Measurements from ENCODE around the gene PANK2. TPM values are rescaled to one million over a fixed set of nuclear protein-coding genes. Genes with fewer than 3 reads are reported as not detected.

PANK2 gene
- total RNA-seq, 1 experiment from 2014 or later = 50.8 TPM

DNA sequence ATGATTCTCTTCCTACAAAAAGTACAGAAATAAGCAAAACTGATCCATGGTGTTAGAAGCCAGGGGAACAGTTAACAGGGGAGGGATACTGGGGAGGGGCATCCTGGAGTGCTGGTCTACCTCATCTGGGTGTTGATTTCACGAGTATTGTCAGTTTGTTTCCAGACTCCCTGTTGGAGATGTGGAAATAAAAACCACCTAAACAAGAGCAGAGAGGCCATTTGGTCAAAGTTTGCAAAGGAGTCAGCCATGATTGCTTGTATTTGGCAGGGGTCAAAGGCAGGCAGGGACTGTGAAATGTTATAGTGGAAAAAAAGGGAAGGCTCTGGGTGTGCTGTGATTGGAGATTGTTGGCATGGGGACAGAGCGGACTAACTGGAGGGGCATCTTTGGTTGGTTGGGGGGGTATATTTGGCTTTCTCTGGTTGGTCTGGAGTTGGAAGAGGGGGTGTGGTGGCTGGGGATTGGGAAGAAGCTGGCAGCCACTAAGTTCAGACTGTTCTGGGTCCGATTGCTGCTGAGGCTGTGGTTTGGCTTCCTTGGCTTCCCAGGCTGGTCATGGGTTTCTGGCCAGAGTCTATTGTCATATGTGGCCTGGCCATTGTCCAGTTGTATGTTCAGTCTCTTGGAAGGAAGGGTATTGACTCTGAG is 14.9 kb upstream of the PANK2 start:
- ChIA-PET POLR2A (ENCODE audit: unreplicated experiment) (no interaction called here), CTCF (no interaction called here)
- intact Hi-C loops (cut with micrococcal nuclease) = no loop called here
- H3K9me2 ChIP-seq (replicated peaks; ENCODE audit: low read length) = no peaks in the 10 kb centered on the region
- TF ChIP-seq CTCF (conservative IDR thresholded peaks at IDR 0.05; ENCODE audit: low read depth, low read length) (no peak), EZH2 (IDR thresholded peaks at IDR 0.05; ENCODE audit: low read length, unreplicated experiment) (no peak), EZH2phosphoT487 (IDR thresholded peaks at IDR 0.05; ENCODE audit: borderline replicate concordance, low read length) (no peak)
- no peaks in the 10 kb centered on the region for H3F3A ChIP-seq (ENCODE audit: low read length, unreplicated experiment)
- ATAC-seq (0 out of 2 replicates have a peak, but pooled peaks have one; percentile 9), DNase-seq (no peak)
- H3K27me3 ChIP-seq (ENCODE audit: low read length) = no peaks in the 10 kb centered on the region
- H3K27ac ChIP-seq (ENCODE audit: low read length) = no peak overlapping the region
- no peak overlapping the region for H3K4me3 ChIP-seq (ENCODE audit: low read length)
- no peak overlapping the region for H2AFZ ChIP-seq (ENCODE audit: low read length)
- no TSS peak for BruUV-seq (replicated peaks)
- H3K36me3 ChIP-seq (ENCODE audit: low read depth, low read length) = peaks cover 24% of the 10 kb centered on the region
- H3K4me2 ChIP-seq (ENCODE audit: low read length) = no peak overlapping the region
- H3K79me2 ChIP-seq (ENCODE audit: low read length) = no peaks in the 10 kb centered on the region
- H3K9me3 ChIP-seq (ENCODE audit: low read length) = no peaks in the 10 kb centered on the region
- no peaks in the 10 kb centered on the region for H3K4me1 ChIP-seq (ENCODE audit: insufficient read depth, low read length)
- no peak overlapping the region for H3K9ac ChIP-seq (ENCODE audit: low read length)
- no peaks in the 10 kb centered on the region for H4K20me1 ChIP-seq (ENCODE audit: low read length)

DNA sequence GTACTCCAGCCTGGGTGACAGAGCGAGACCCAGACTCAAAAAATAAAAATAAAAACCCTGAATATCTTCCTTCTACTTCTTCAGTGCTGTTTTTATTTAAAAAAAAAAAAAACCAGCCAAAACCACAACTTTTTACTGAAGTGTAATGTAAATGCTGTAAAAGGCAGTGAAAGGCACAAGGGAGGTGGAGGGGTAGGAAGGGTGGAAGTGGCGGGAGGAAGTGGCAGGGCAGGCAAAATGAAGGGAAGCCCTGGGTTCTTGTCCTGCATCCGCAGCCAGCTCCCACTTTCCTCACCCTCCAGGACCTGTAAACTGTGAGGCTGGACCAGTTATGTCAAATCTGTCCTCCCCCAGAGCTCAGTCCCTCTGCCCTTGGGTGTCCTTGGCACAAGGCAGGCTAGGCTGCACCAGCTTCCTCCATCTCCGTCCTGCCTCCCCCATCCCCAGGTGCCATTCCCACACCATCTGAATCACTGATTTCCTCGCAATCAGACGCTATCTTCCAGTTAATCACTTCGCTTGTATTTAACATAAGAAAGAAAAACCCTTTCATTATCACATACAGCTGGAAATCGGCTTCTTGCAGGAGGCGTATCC is 13.7 kb upstream of the PANK2 start:
- Histone ChIP-seq H3K4me2 (ENCODE audit: low read length) (no peak overlapping the region), H2AFZ (ENCODE audit: low read length) (no peak overlapping the region), H3K27me3 (ENCODE audit: low read length) (no peaks in the 10 kb centered on the region), H3K9me2 (replicated peaks; ENCODE audit: low read length) (no peaks in the 10 kb centered on the region), H3K4me1 (ENCODE audit: insufficient read depth, low read length) (no peaks in the 10 kb centered on the region), H4K20me1 (ENCODE audit: low read length) (no peaks in the 10 kb centered on the region), H3K9me3 (ENCODE audit: low read length) (no peaks in the 10 kb centered on the region), H3K79me2 (ENCODE audit: low read length) (no peaks in the 10 kb centered on the region), H3K4me3 (ENCODE audit: low read length) (no peak overlapping the region), H3K9ac (ENCODE audit: low read length) (no peak overlapping the region), H3F3A (ENCODE audit: low read length, unreplicated experiment) (no peaks in the 10 kb centered on the region), H3K36me3 (ENCODE audit: low read depth, low read length) (peaks cover 24% of the 10 kb centered on the region), H3K27ac (ENCODE audit: low read length) (no peak overlapping the region)
- ChIA-PET CTCF (no interaction called here), POLR2A (ENCODE audit: unreplicated experiment) (no interaction called here)
- no TSS peak for BruUV-seq (replicated peaks)
- DNase-seq (no peak), ATAC-seq (no peak; the same call in 1 of the 2 replicates)
- intact Hi-C loops (cut with micrococcal nuclease) = no loop called here
- no peak for TF ChIP-seq EZH2phosphoT487 (IDR thresholded peaks at IDR 0.05; ENCODE audit: borderline replicate concordance, low read length)
- TF ChIP-seq CTCF (conservative IDR thresholded peaks at IDR 0.05; ENCODE audit: low read depth, low read length) = no peak
- no peak for TF ChIP-seq EZH2 (IDR thresholded peaks at IDR 0.05; ENCODE audit: low read length, unreplicated experiment)

DNA sequence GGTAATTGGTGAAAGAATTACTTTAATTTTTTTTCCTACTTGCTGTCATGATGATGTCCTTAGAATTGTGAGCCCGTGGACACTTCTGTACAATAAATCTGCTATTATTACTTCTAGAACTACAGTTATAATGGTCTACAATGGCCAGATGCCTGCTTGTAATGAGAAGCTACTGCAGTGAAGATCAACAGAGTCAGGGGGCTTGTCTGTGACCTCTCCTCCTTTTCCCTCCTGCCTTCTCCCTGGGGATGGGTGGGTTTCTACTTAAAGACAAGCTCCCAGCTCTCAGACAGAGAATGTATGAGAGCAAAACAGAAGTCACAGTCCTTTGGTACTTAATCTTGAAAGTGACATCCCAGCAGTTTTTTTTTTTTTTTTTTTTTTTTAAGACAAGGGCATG is 13.2 kb upstream of the PANK2 start:
- BruUV-seq (replicated peaks) = no TSS peak
- ChIA-PET CTCF (no interaction called here), POLR2A (ENCODE audit: unreplicated experiment) (no interaction called here)
- intact Hi-C loops (cut with micrococcal nuclease) = no loop called here
- TF ChIP-seq EZH2phosphoT487 (IDR thresholded peaks at IDR 0.05; ENCODE audit: borderline replicate concordance, low read length) = no peak
- no peak for TF ChIP-seq EZH2 (IDR thresholded peaks at IDR 0.05; ENCODE audit: low read length, unreplicated experiment)
- no peak for TF ChIP-seq CTCF (conservative IDR thresholded peaks at IDR 0.05; ENCODE audit: low read depth, low read length)
- Histone ChIP-seq H4K20me1 (ENCODE audit: low read length) (no peaks in the 10 kb centered on the region), H3K4me1 (ENCODE audit: insufficient read depth, low read length) (no peaks in the 10 kb centered on the region), H3K79me2 (ENCODE audit: low read length) (no peaks in the 10 kb centered on the region), H3K9ac (ENCODE audit: low read length) (no peak overlapping the region), H3K4me2 (ENCODE audit: low read length) (no peak overlapping the region), H3K27ac (ENCODE audit: low read length) (no peak overlapping the region), H2AFZ (ENCODE audit: low read length) (no peak overlapping the region), H3K4me3 (ENCODE audit: low read length) (no peak overlapping the region), H3K9me3 (ENCODE audit: low read length) (no peaks in the 10 kb centered on the region), H3F3A (ENCODE audit: low read length, unreplicated experiment) (no peaks in the 10 kb centered on the region), H3K27me3 (ENCODE audit: low read length) (no peaks in the 10 kb centered on the region), H3K36me3 (ENCODE audit: low read depth, low read length) (peaks cover 24% of the 10 kb centered on the region), H3K9me2 (replicated peaks; ENCODE audit: low read length) (no peaks in the 10 kb centered on the region)
- DNase-seq (no peak), ATAC-seq (no peak)

Data from PC-3 (cell line).